Endothelial cell of umbilical vein (primary cell): ENCODE data around the gene EIF2D. TPM values are rescaled to one million over a fixed set of nuclear protein-coding genes. Genes with fewer than 3 reads are reported as not detected.

Experiments
- BruUV-seq: library from RNA; stranded (reverse); fragments of 400-500 nt; replicated peaks from 2 replicates; lab custom pipeline; 2021; lab: Mats Ljungman, UMichigan
- CTCF ChIA-PET: fragments of 300-600, 350-600 bp; sonication (Branson Sonifier 250); formaldehyde crosslinking; loops from one replicate; lab custom pipeline; 2021; ENCODE audit warnings: antibody characterized with exemption, inconsistent platforms; lab: Charles Lee
- POLR2A ChIA-PET: fragments of 300-600, 350-600 bp; sonication (Branson Sonifier 250); formaldehyde crosslinking; loops from one replicate; lab custom pipeline; 2021; ENCODE audit warnings: antibody characterized with exemption, inconsistent platforms; lab: Charles Lee
- DNase-seq: peaks from one replicate; pipeline ENCODE4 v3.0.0-alpha.2; 2011; ENCODE audit warnings: low read depth, low spot score
- FAIRE-seq: peaks from 2 replicates; lab custom pipeline; 2011; peaks lifted over from hg19 to GRCh38; lab: Jason Lieb, UNC
- H2AFZ ChIP-seq: 2 replicates; pipeline ENCODE4 v1.6.0; 2012; ENCODE audit warnings: low read depth, low read length, control low read depth, inconsistent platforms
- H3K27ac ChIP-seq: 2 replicates; pipeline ENCODE4 v1.5.1; 2011; ENCODE audit warnings: low read depth, mild to moderate bottlenecking, control low read depth, low read length, moderate library complexity; ENCODE audit not compliant: insufficient read depth
- H3K27me3 ChIP-seq, 2 experiments: 2 replicates each; pipeline versions ENCODE4 v1.6.0 to v1.6.1; 2011; ENCODE audit warnings: low read length in 2 of 2, mixed read lengths in 1 of 2; ENCODE audit not compliant: control insufficient read depth in 2 of 2, insufficient read depth in 2 of 2
- H3K36me3 ChIP-seq, 2 experiments: 2 replicates in 1 of 2; 3 replicates in 1 of 2; pipeline ENCODE4 v1.5.1; 2011; ENCODE audit warnings: low read length in 2 of 2, mild to moderate bottlenecking in 1 of 2, moderate library complexity in 1 of 2; ENCODE audit not compliant: control insufficient read depth in 2 of 2, insufficient read depth in 2 of 2; ENCODE audit errors: extremely low read depth in 1 of 2
- H3K4me1 ChIP-seq: 3 replicates; pipeline ENCODE4 v1.5.1; 2011; ENCODE audit warnings: mild to moderate bottlenecking, low read length; ENCODE audit not compliant: control insufficient read depth, insufficient read depth; ENCODE audit errors: extremely low read depth
- H3K4me2 ChIP-seq: 2 replicates; pipeline ENCODE4 v1.6.1; 2011; ENCODE audit warnings: low read length, control low read depth, mixed read lengths; ENCODE audit not compliant: insufficient read depth
- H3K4me3 ChIP-seq, 3 experiments: fragments of 200-600 bp in 1 of 3; sonication (generic), shearing (Covaris generic) in 1 of 3; replicated peaks in 1 of 3; 2 replicates each; pipeline ENCODE4 v1.5.1; 2011 to 2016; ENCODE audit warnings: control low read depth in 3 of 3, low read length in 3 of 3, mild to moderate bottlenecking in 2 of 3, inconsistent platforms in 1 of 3, low read depth in 1 of 3, moderate library complexity in 1 of 3; ENCODE audit not compliant: insufficient read depth in 1 of 3
- H3K79me2 ChIP-seq: 2 replicates; pipeline ENCODE4 v1.6.0; 2012; ENCODE audit warnings: low read length, inconsistent platforms; ENCODE audit not compliant: control insufficient read depth, insufficient read depth
- H3K9ac ChIP-seq: replicated peaks from 2 replicates; pipeline ENCODE3; 2011; ENCODE audit warnings: low read length, control low read depth; ENCODE audit not compliant: insufficient read depth; ENCODE audit errors: extremely low read depth
- H3K9me1 ChIP-seq: replicated peaks from 3 replicates; pipeline ENCODE4 v1.6.0; 2011; ENCODE audit warnings: mild to moderate bottlenecking, low read length; ENCODE audit not compliant: control insufficient read depth, insufficient read depth; ENCODE audit errors: extremely low read depth
- H3K9me3 ChIP-seq: replicated peaks from 2 replicates; pipeline ENCODE4 v1.5.1; 2012; ENCODE audit warnings: low read length, inconsistent platforms; ENCODE audit not compliant: control insufficient read depth, insufficient read depth
- H4K20me1 ChIP-seq: replicated peaks from 2 replicates; pipeline ENCODE3; 2011; ENCODE audit warnings: mild to moderate bottlenecking, low read length; ENCODE audit not compliant: control insufficient read depth, insufficient read depth; ENCODE audit errors: extremely low read depth
- CTCF ChIP-seq, 2 donors: IDR thresholded peaks; 1 replicate in 1 of 2; 2 replicates in 1 of 2; pipeline ENCODE4 v1.5.1; 2011; ENCODE audit warnings: low read length in 2 of 2, mild to moderate bottlenecking in 2 of 2, moderate library complexity in 2 of 2, control low read depth in 1 of 2, inconsistent platforms in 1 of 2, low read depth in 1 of 2; ENCODE audit not compliant: insufficient read depth in 1 of 2; ENCODE audit errors: extremely low read depth in 1 of 2
- EZH2 ChIP-seq: IDR thresholded peaks from 2 replicates; pipeline ENCODE4 v1.6.1; 2012; ENCODE audit warnings: borderline replicate concordance, low read depth, mild to moderate bottlenecking, moderate library complexity, low read length, inconsistent platforms; ENCODE audit not compliant: severe bottlenecking
- FOS ChIP-seq: IDR thresholded peaks from 2 replicates; pipeline ENCODE4 v1.6.1; 2011; ENCODE audit warnings: mild to moderate bottlenecking, low read length, moderate library complexity, borderline replicate concordance; ENCODE audit not compliant: insufficient read depth
- GATA2 ChIP-seq: IDR thresholded peaks from 2 replicates; pipeline ENCODE4 v1.7.0; 2011; ENCODE audit warnings: low read depth, mild to moderate bottlenecking, moderate library complexity, mixed read lengths, low read length; ENCODE audit not compliant: insufficient read length, insufficient read depth
- JUN ChIP-seq: IDR thresholded peaks from 2 replicates; pipeline ENCODE4 v1.6.1; 2011; ENCODE audit warnings: borderline replicate concordance, low read depth; ENCODE audit not compliant: insufficient read length, insufficient read depth
- MAX ChIP-seq: IDR thresholded peaks from 2 replicates; pipeline ENCODE4 v1.6.1; 2011; ENCODE audit not compliant: insufficient read depth, insufficient read length
- MYC ChIP-seq: IDR thresholded peaks from one replicate; pipeline ENCODE4 v1.6.1; 2011; ENCODE audit warnings: mild to moderate bottlenecking, low read depth, low read length
- POLR2A ChIP-seq: IDR thresholded peaks from 2 replicates; pipeline ENCODE4 v1.6.1; 2012; ENCODE audit warnings: low read depth, mild to moderate bottlenecking, control low read depth, low read length
- POLR2AphosphoS5 ChIP-seq: IDR thresholded peaks from 2 replicates; pipeline ENCODE4 v1.6.1; 2012; ENCODE audit warnings: low read depth, mild to moderate bottlenecking, control low read depth, low read length, moderate library complexity; ENCODE audit not compliant: insufficient read depth
- dilution Hi-C: fragments of 300-500 bp; cut with MboI; formaldehyde crosslinking; loops from one replicate; pipeline ENCODE4 v1.15.0; 2019; ENCODE audit warnings: low sequenced_read_pairs; ENCODE audit not compliant: extremely low pct_ligation_motif_present
- intact Hi-C: fragments of 100-400 bp; cut with micrococcal nuclease; formaldehyde crosslinking; loops from one replicate; pipeline ENCODE4 v1.10.0; 2022
- polyA plus RNA-seq, 4 experiments: library from polyadenylated mRNA; depleted of rRNA in 3 of 4; stranded (reverse) in 3 of 4; unstranded in 1 of 4; fragments of >200 nt; gene quantifications; 2 replicates each; pipeline versions ENCODE4 v1.2.1 to v1.2.3, GENCODE V29; 2011 to 2012; ENCODE audit warnings: missing spikeins in 1 of 4
- total RNA-seq: library from RNA; stranded (reverse); gene quantifications from 2 replicates; pipeline ENCODE4 v1.2.3, GENCODE V29; 2021

Gene EIF2D
- total and polyA plus RNA-seq, 2 donors (not counting 3 experiments of a cell fraction or from before 2014, with no cell fraction given) = 48.0 to 54.1 TPM

GRCh38 chr1:206572835-206573234 is 39.4 kb downstream of the EIF2D start:
- no peaks in the 10 kb centered on the region for H3K79me2 ChIP-seq
- ChIA-PET POLR2A (no interaction called here), CTCF (no interaction called here)
- no peaks in the 10 kb centered on the region for H3K27me3 ChIP-seq
- H3K4me1 ChIP-seq = peaks cover 28% of the 10 kb centered on the region
- BruUV-seq = no TSS peak
- H3K9me1 ChIP-seq = no peaks in the 10 kb centered on the region
- H3K9ac ChIP-seq = no peak overlapping the region
- intact Hi-C loops (no loop called here), dilution Hi-C loops (no loop called here)
- H4K20me1 ChIP-seq = no peaks in the 10 kb centered on the region
- no peaks in the 10 kb centered on the region for H3K9me3 ChIP-seq
- DNase-seq = no peak
- no peak overlapping the region for H3K27ac ChIP-seq
- FAIRE-seq = no peak
- H2AFZ ChIP-seq = no peak overlapping the region
- H3K36me3 ChIP-seq = no peaks in the 10 kb centered on the region
- no peak overlapping the region for H3K4me3 ChIP-seq
- no peak overlapping the region for H3K4me2 ChIP-seq
- no peak for TF ChIP-seq POLR2A
- TF ChIP-seq CTCF (IDR thresholded peaks at IDR 0.05; ENCODE audit: extremely low read depth in 1 of 2, insufficient read depth in 1 of 2, low read depth in 1 of 2, low read length in 2 of 2) = no peak
- no peak for TF ChIP-seq MAX
- no peak for TF ChIP-seq FOS
- no peak for TF ChIP-seq MYC
- TF ChIP-seq EZH2 = no peak
- TF ChIP-seq POLR2AphosphoS5 = no peak
- TF ChIP-seq JUN = no peak
- TF ChIP-seq GATA2 = no peak
